K562 (cell line): ENCODE results near the gene HCN4. TPM values are rescaled to one million over a fixed set of nuclear protein-coding genes. Genes with fewer than 3 reads are reported as not detected.

Experiments
- ATAC-seq: fragments of 200-7000 bp; cut with Tn5 transposase; 3 replicates; pipeline ENCODE4 v1.9.1; 2020; ENCODE audit warnings: moderate library complexity
- BruUV-seq: library from RNA; stranded (reverse); fragments of 400-500 nt; replicated peaks from 2 replicates; lab custom pipeline; 2021; lab: Mats Ljungman, UMichigan
- CTCF ChIA-PET: fragments of 300-600 bp; formaldehyde crosslinking; extraction: SDS; loops from one replicate; lab custom pipeline; 2021; ENCODE audit warnings: low intra/inter-chr PET ratio; lab: Yijun Ruan, JAX
- POLR2A ChIA-PET: fragments of 300-600, 350-650 bp; sonication (Branson Sonifier 250); formaldehyde crosslinking; extraction: SDS; loops from one replicate; lab custom pipeline; 2021; ENCODE audit warnings: antibody characterized with exemption, inconsistent platforms; lab: Yijun Ruan, JAX
- DNase-seq, 4 experiments: peaks; one replicate each; pipeline versions ENCODE4 v3.0.0 to v3.0.0-alpha.2; 2011 to 2018; ENCODE audit warnings: low spot score in 3 of 4, mixed read lengths in 3 of 4; ENCODE audit errors: extremely low read depth in 1 of 4
- FAIRE-seq: peaks from 2 replicates; lab custom pipeline; 2011; peaks lifted over from hg19 to GRCh38; lab: Jason Lieb, UNC
- H2AFZ ChIP-seq: 2 replicates; pipeline ENCODE4 v1.6.0; 2011; ENCODE audit warnings: low read depth, low read length, control low read depth, inconsistent platforms
- H3K27ac ChIP-seq: fragments of 200-600 bp; 3 replicates; pipeline ENCODE4 v1.8.0; 2011; ENCODE audit warnings: low read depth, mild to moderate bottlenecking, control low read depth, inconsistent platforms, low read length, moderate library complexity, mixed read lengths; ENCODE audit errors: extremely low read depth
- H3K27me3 ChIP-seq, 2 experiments: fragments of 300-600 bp in 1 of 2; 2 replicates in 1 of 2; 3 replicates in 1 of 2; pipeline versions ENCODE4 v1.6.0 to v1.8.0; 2011; ENCODE audit warnings: inconsistent platforms in 2 of 2, low read length in 2 of 2, mild to moderate bottlenecking in 1 of 2, mixed read lengths in 1 of 2, moderate library complexity in 1 of 2; ENCODE audit not compliant: control insufficient read depth in 2 of 2, insufficient read depth in 2 of 2
- H3K36me3 ChIP-seq: fragments of 300-600 bp; 3 replicates; pipeline ENCODE4 v1.8.0; 2011; ENCODE audit warnings: mild to moderate bottlenecking, low read length, inconsistent platforms; ENCODE audit not compliant: control insufficient read depth, insufficient read depth
- H3K4me1 ChIP-seq, 2 experiments: fragments of 200-600 bp in 1 of 2; replicated peaks in 1 of 2; 2 replicates in 1 of 2; 3 replicates in 1 of 2; pipeline versions ENCODE4 v1.5.1 to v1.8.0; 2011; ENCODE audit warnings: inconsistent platforms in 2 of 2, low read length in 2 of 2, mild to moderate bottlenecking in 1 of 2, mixed read lengths in 1 of 2, moderate library complexity in 1 of 2; ENCODE audit not compliant: control insufficient read depth in 2 of 2, insufficient read depth in 2 of 2
- H3K4me2 ChIP-seq: 2 replicates; pipeline ENCODE4 v1.6.1; 2011; ENCODE audit warnings: low read length, control low read depth, inconsistent platforms, mixed read lengths; ENCODE audit not compliant: insufficient read depth
- H3K4me3 ChIP-seq: fragments of 200-600 bp; sonication (generic), shearing (Covaris generic); 2 replicates; pipeline ENCODE4 v1.5.1; 2016; ENCODE audit warnings: control low read depth, inconsistent platforms
- H3K79me2 ChIP-seq: fragments of 200-600 bp; 3 replicates; pipeline ENCODE4 v1.8.0; 2011; ENCODE audit warnings: low read length, inconsistent platforms; ENCODE audit not compliant: control insufficient read depth, insufficient read depth
- H3K9ac ChIP-seq, 2 experiments: 2 replicates each; pipeline versions ENCODE4 v1.6.0 to v1.6.1; 2011; ENCODE audit warnings: low read depth in 2 of 2, low read length in 2 of 2, control low read depth in 1 of 2, inconsistent platforms in 1 of 2, mild to moderate bottlenecking in 1 of 2, mixed read lengths in 1 of 2; ENCODE audit not compliant: insufficient read depth in 1 of 2
- H3K9me1 ChIP-seq: one replicate; pipeline ENCODE4 v1.6.0; 2011; ENCODE audit warnings: inconsistent platforms, mild to moderate bottlenecking, low read length, moderate library complexity; ENCODE audit not compliant: control insufficient read depth, insufficient read depth
- H3K9me3 ChIP-seq: replicated peaks from 2 replicates; pipeline ENCODE4 v1.5.1; 2011; ENCODE audit warnings: low read depth, low read length, inconsistent platforms; ENCODE audit not compliant: control insufficient read depth, insufficient read depth
- H4K20me1 ChIP-seq: replicated peaks from 2 replicates; pipeline ENCODE4 v1.6.1; 2011; ENCODE audit warnings: low read length, inconsistent platforms, mixed read lengths; ENCODE audit not compliant: control insufficient read depth, insufficient read depth
- AFF4 ChIP-seq: sonication (generic); formaldehyde crosslinking; IDR thresholded peaks from 2 replicates; pipeline ENCODE4 v1.8.0; 2023; ENCODE audit warnings: mild to moderate bottlenecking, missing genetic modification reagents
- ETV5 ChIP-seq: sonication (generic); formaldehyde crosslinking; IDR thresholded peaks from 2 replicates; pipeline ENCODE4 v1.4.0; 2020; ENCODE audit warnings: low read depth, mild to moderate bottlenecking, missing genetic modification reagents
- HSF4 ChIP-seq: fragments of 250-450 bp; sonication (Bioruptor Pico); IDR thresholded peaks from 2 replicates; pipeline ENCODE4 v2.1.2; 2022; ENCODE audit warnings: mild to moderate bottlenecking, moderate library complexity, borderline replicate concordance
- KDM1A ChIP-seq, 2 experiments: fragments of 450-650 bp; IDR thresholded peaks; 2 replicates each; pipeline ENCODE4 v1.6.1; 2016; ENCODE audit warnings: mild to moderate bottlenecking in 2 of 2
- MCM2 ChIP-seq: fragments of 450-650 bp; IDR thresholded peaks from 2 replicates; pipeline ENCODE4 v1.6.1; 2017; ENCODE audit warnings: low read depth, mild to moderate bottlenecking
- NCOA1 ChIP-seq: fragments of 450-650 bp; IDR thresholded peaks from 2 replicates; pipeline ENCODE4 v1.6.1; 2016; ENCODE audit warnings: low read depth
- SAP30 ChIP-seq: fragments of 200-600 bp; sonication (generic); IDR thresholded peaks from 2 replicates; pipeline ENCODE4 v1.6.1; 2012; ENCODE audit warnings: borderline replicate concordance, low read depth, mild to moderate bottlenecking, moderate library complexity, low read length, control low read depth, inconsistent platforms; ENCODE audit not compliant: insufficient read depth, poor library complexity, severe bottlenecking
- SRSF3 ChIP-seq: fragments of 200-400 bp; formaldehyde crosslinking; IDR thresholded peaks from 2 replicates; pipeline ENCODE4 v1.6.1; 2016; ENCODE audit warnings: mild to moderate bottlenecking, low read length, moderate library complexity; ENCODE audit not compliant: insufficient read depth
- SRSF7 ChIP-seq: fragments of 200-400 bp; formaldehyde crosslinking; optimal IDR thresholded peaks from 2 replicates; pipeline ENCODE3; 2017; ENCODE audit warnings: mild to moderate bottlenecking, low read depth, low read length
- TBL1XR1 ChIP-seq, 2 experiments: IDR thresholded peaks; 2 replicates each; pipeline ENCODE4 v1.6.1; 2012; ENCODE audit warnings: improper control_type of control experiment in 2 of 2, low read length in 2 of 2, mild to moderate bottlenecking in 1 of 2
- ZC3H4 ChIP-seq: sonication (generic); formaldehyde crosslinking; IDR thresholded peaks from 2 replicates; pipeline ENCODE4 v1.9.0; 2021; ENCODE audit warnings: missing genetic modification reagents, borderline replicate concordance
- ZNF280A ChIP-seq: fragments of 450-650 bp; IDR thresholded peaks from 2 replicates; pipeline ENCODE4 v1.6.1; 2018; ENCODE audit warnings: mild to moderate bottlenecking, low read depth; ENCODE audit not compliant: partially characterized antibody
- ZNF354B ChIP-seq: fragments of 250-450 bp; sonication (Bioruptor Pico); IDR thresholded peaks from 2 replicates; pipeline ENCODE4 v1.4.0; 2020
- ZNF79 ChIP-seq: fragments of 250-450 bp; sonication (Bioruptor Pico); IDR thresholded peaks from 2 replicates; pipeline ENCODE4 v1.4.0; 2020; ENCODE audit warnings: low read depth, mild to moderate bottlenecking, moderate library complexity
- WGBS: fragments of 100-300 bp; shearing (Covaris generic); methylation state at CpG from one replicate; pipeline ENCODE4 v1.1.6; 2016; ENCODE audit warnings: low coverage, mixed read lengths; ENCODE audit not compliant: insufficient coverage; ENCODE audit errors: missing lambda C conversion rate; 5-methylcytosine and 5-hydroxymethylcytosine counted together
- in situ Hi-C: fragments of 300-500 bp; cut with MboI; formaldehyde crosslinking; loops from 4 replicates; pipeline ENCODE4 v1.15.0; 2018; ENCODE audit warnings: inconsistent platforms, mixed read lengths
- intact Hi-C: fragments of 100-400 bp; cut with micrococcal nuclease; formaldehyde crosslinking; loops from 2 replicates; pipeline ENCODE4 v1.14.2; 2022
- polyA plus RNA-seq, 8 experiments: library from polyadenylated mRNA; depleted of rRNA in 4 of 8; stranded (reverse) in 5 of 8; unstranded in 3 of 8; fragments of >200 nt; fragmentation: Nextera tagmentation in 2 of 8; fragmentation: Illumina TruSeq in 1 of 8; extraction: Ambion mirVana in 2 of 8; extraction: Trizol in 1 of 8; gene quantifications; 2 replicates each; pipeline versions ENCODE4 v1.2.1 to v1.2.3, GENCODE V29; 2011 to 2014; ENCODE audit warnings: inconsistent platforms in 1 of 8, missing spikeins in 1 of 8
- total RNA-seq, 7 experiments: library from RNA; depleted of rRNA in 6 of 7; stranded (reverse); fragments of >200 nt in 6 of 7; fragmentation: Illumina TruSeq in 2 of 7; extraction: Trizol in 2 of 7; gene quantifications; 2 replicates each; pipeline versions ENCODE4 v1.2.1 to v1.2.3, GENCODE V29; 2011 to 2021; ENCODE audit warnings: low replicate concordance in 1 of 7
- TF ChIP-seq, protein P1 (sequence below): fragments of 450-650 bp; conservative IDR thresholded peaks from 2 replicates; pipeline ENCODE4 v1.6.1; 2016; ENCODE audit warnings: missing genetic modification characterization, low read depth, mild to moderate bottlenecking, control low read depth, missing compliant biosample characterization

HCN4 gene
- total and polyA plus RNA-seq, 9 of the 15 experiments (the other 6 are each of a cell fraction or from before 2014, with no cell fraction given), result not detected

DNA sequence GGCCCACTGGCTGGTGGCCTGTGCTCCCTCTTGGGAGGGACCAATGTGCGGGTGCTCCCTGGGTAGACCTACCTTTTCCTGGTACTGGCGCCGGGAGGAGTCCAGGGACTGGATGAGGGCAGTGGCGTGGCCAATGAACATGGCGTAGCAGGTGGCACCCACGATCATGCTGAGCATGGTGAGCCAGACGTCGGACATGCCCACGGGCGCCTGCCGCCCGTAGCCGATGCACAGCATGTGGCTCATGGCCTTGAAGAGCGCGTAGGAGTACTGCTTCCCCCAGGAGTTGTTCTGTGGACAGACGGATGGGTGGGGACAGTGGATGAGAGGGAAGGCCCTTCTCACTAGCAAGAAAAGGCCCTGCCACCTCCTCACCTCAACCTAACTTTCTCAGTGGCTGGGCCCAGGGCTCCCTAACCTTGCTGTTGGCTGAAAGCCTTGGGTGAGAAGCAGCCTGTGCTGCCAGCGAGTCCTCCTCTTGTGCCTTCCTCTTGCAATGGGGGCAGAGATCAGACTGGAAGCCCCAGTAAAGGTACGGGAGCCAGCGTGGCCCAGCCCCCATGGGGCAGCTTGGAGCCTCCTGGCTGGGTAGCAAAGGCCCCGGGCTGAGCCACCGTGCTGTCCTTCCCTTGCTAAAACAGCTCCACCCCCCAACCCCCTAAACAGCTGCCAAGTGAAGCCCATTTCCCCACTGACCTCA is 39.1 kb downstream of the HCN4 start:
- Histone ChIP-seq H4K20me1 (peaks cover 11% of the 10 kb centered on the region; the same call in 1 of the 2 replicates), H3K4me1 (peaks cover 0 to 12% of the 10 kb centered on the region in 2 experiments; a peak in 2 of 5 replicates), H3K9me1 (no peaks in the 10 kb centered on the region), H3K4me2 (no peak overlapping the region), H3K79me2 (no peaks in the 10 kb centered on the region), H3K27ac (no peak overlapping the region), H3K9ac (no peak overlapping the region), H3K27me3 (peaks cover 7 to 55% of the 10 kb centered on the region in 2 experiments; a peak in 4 of 5 replicates), H3K36me3 (no peaks in the 10 kb centered on the region), H3K4me3 (no peak overlapping the region), H2AFZ (no peak overlapping the region), H3K9me3 (no peaks in the 10 kb centered on the region)
- FAIRE-seq, result no peak
- no peak for ATAC-seq
- intact Hi-C loops, result no loop called here
- DNase-seq, result no peak
- BruUV-seq, result no TSS peak
- in situ Hi-C loops, result no loop called here
- CTCF ChIA-PET, result no interaction called here
- TF ChIP-seq, protein P1, sequence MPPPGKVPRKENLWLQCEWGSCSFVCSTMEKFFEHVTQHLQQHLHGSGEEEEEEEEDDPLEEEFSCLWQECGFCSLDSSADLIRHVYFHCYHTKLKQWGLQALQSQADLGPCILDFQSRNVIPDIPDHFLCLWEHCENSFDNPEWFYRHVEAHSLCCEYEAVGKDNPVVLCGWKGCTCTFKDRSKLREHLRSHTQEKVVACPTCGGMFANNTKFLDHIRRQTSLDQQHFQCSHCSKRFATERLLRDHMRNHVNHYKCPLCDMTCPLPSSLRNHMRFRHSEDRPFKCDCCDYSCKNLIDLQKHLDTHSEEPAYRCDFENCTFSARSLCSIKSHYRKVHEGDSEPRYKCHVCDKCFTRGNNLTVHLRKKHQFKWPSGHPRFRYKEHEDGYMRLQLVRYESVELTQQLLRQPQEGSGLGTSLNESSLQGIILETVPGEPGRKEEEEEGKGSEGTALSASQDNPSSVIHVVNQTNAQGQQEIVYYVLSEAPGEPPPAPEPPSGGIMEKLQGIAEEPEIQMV, result no peak
- TF ChIP-seq HSF4, result no peak
- TF ChIP-seq ETV5 (CRISPR knock-in tag), result no peak
- no peak for TF ChIP-seq SRSF3
- no peak for TF ChIP-seq ZNF280A
- TF ChIP-seq TBL1XR1 (IDR thresholded peaks at IDR 0.05; ENCODE audit: low read length in 2 of 2), result no peak
- no peak for TF ChIP-seq NCOA1
- no peak for TF ChIP-seq SRSF7
- TF ChIP-seq ZC3H4 (CRISPR knock-in tag), result no peak
- TF ChIP-seq MCM2, result no peak
- TF ChIP-seq ZNF354B (CRISPR knock-in tag), result no peak
- no peak for TF ChIP-seq ZNF79 (CRISPR knock-in tag)
- no peak for TF ChIP-seq SAP30
- no peak for TF ChIP-seq KDM1A (IDR thresholded peaks at IDR 0.05)
- TF ChIP-seq AFF4 (CRISPR knock-in tag), result no peak
- WGBS, result 2% methylated on average over 20 of the region's 21 CpGs
- POLR2A ChIA-PET, result no interaction called here
